Epithelial cell of esophagus (primary cell): ENCODE results near the gene MITF.

Experiments
- DNase-seq: peaks from one replicate; pipeline ENCODE4 v3.0.0; 2010; ENCODE audit warnings: low read depth
- H3K4me3 ChIP-seq: 2 replicates; pipeline ENCODE4 v1.5.1; 2011; ENCODE audit warnings: mild to moderate bottlenecking, low read length, control low read depth
- TF ChIP-seq, protein P1 (sequence below): IDR thresholded peaks from 2 replicates; pipeline ENCODE4 v1.5.1; 2011; ENCODE audit warnings: low read depth, mild to moderate bottlenecking, low read length, control low read depth, inconsistent platforms; ENCODE audit not compliant: insufficient read depth; ENCODE audit errors: missing control alignments

Gene MITF

GRCh38 chr3:69828817-69829216 is 89.6 kb downstream of the MITF start:
- no peak overlapping the region for H3K4me3 ChIP-seq
- TF ChIP-seq, protein P1, sequence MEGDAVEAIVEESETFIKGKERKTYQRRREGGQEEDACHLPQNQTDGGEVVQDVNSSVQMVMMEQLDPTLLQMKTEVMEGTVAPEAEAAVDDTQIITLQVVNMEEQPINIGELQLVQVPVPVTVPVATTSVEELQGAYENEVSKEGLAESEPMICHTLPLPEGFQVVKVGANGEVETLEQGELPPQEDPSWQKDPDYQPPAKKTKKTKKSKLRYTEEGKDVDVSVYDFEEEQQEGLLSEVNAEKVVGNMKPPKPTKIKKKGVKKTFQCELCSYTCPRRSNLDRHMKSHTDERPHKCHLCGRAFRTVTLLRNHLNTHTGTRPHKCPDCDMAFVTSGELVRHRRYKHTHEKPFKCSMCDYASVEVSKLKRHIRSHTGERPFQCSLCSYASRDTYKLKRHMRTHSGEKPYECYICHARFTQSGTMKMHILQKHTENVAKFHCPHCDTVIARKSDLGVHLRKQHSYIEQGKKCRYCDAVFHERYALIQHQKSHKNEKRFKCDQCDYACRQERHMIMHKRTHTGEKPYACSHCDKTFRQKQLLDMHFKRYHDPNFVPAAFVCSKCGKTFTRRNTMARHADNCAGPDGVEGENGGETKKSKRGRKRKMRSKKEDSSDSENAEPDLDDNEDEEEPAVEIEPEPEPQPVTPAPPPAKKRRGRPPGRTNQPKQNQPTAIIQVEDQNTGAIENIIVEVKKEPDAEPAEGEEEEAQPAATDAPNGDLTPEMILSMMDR: no peak
- DNase-seq: no peak

- H3K4me3 ChIP-seq: no peak overlapping the region
- TF ChIP-seq, protein P1: no peak
- peak; percentile 20 for DNase-seq
These were observed 90.9 kb downstream of the MITF start for GRCh38 chr3:69830147-69830546.

- DNase-seq: no peak
- H3K4me3 ChIP-seq: no peak overlapping the region
- TF ChIP-seq, protein P1: no peak
These were observed 92.5 kb downstream of the MITF start for GRCh38 chr3:69831737-69832136.

DNA sequence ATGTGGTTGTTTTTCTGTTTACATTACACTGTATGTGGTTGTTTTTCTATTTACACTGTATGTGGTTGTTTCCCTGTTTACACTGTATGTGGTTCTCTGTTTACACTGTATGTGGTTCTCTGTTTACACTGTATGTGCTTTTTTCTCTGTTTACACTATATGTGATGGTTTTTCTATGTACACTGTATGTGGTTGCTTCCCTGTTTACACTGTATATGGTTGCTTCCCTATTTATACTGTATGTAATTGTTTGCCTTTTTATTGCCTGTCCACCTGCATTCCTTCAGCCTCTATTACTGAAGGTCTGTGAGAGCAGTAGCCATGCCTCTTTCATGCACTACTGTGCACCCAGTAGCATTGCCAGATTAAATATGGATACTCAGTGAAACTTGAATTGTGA is 94.3 kb downstream of the MITF start:
- no peak overlapping the region for H3K4me3 ChIP-seq
- TF ChIP-seq, protein P1: no peak
- DNase-seq: no peak

- H3K4me3 ChIP-seq: no peak overlapping the region
- TF ChIP-seq, protein P1: no peak
- peak; percentile 9 for DNase-seq
These were observed 99.0 kb downstream of the MITF start for GRCh38 chr3:69838217-69838616.

DNA sequence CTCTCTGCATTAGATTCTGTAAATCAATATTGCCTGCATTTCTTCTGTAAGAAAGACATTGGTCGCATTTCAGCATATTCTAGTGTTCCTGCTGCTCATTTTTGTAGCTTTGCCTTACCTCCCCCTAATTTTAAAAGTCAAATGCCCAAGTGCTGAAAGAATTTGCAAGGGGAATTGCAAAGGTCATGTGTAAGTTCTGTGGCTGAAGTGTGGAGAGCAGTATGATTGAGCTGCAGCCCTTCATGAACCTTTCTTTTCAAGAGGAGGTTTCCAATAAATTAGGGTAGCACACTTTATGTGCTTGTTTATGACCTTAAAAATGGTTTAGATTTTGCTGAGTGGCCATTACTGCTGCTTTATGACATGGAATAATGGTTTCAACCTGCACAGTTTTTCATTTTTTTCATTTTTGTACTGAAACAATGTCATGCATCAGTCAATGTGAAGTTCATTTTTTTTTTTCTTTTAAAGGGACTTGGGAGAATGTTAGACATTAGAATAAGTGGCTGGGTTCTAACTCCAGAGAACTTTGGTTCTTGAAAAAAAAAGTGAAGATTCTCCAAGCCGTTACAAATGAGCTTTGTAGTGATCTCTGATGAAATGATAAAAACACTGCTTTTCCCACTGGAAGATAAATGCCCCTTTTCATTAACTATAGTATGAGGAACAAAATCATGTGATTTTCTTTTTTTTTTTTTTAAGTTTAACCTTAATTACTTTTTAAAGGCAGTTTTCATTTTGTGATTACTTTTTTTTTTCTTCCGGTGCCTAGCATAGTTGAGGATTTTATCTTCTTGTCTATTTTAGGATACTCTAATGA is 99.6 kb downstream of the MITF start:
- TF ChIP-seq, protein P1: no peak
- no peak for DNase-seq
- H3K4me3 ChIP-seq: no peak overlapping the region

DNA sequence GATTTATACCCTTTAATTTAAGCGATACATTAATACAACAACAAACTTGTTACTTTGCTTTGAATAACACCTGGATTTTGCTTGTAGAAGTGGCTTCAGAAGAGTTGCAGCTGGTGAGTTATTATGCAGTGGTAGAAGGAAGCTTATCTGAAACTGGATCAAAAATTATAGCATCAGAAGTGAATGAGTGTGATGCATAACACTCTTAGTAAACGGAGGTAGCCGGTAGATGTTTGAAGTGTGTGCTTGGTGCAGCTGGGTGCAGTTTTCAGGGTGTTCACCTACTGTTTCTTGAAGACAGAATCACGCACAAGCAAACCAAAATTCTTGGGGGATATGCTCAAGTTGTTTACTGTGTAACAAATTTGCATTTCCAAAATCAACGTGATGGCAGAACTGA is 103.1 kb downstream of the MITF start:
- DNase-seq: no peak
- H3K4me3 ChIP-seq: no peak overlapping the region
- TF ChIP-seq, protein P1: no peak
